ENCODE results near the gene INO80. TPM values are rescaled to one million over a fixed set of nuclear protein-coding genes. Genes with fewer than 3 reads are reported as not detected.

The INO80 gene
- total RNA-seq, 4 donors from 2014 or later: 29.4 to 45.9 (median 41.0) TPM

- H3K4me3 ChIP-seq: no peak overlapping the region
- no peaks in the 10 kb centered on the region for H3K27me3 ChIP-seq
- 97% methylated on average over 3 of the region's 3 CpGs for WGBS
- no peaks in the 10 kb centered on the region for H3K9me3 ChIP-seq
- no peak for DNase-seq (ENCODE audit: low spot score in 2 of 2)
- no peak overlapping the region for H3K27ac ChIP-seq
- peaks cover 93% of the 10 kb centered on the region for H3K36me3 ChIP-seq
- H3K4me1 ChIP-seq: no peaks in the 10 kb centered on the region
- TF ChIP-seq EP300 (IDR thresholded peaks at IDR 0.05) (no peak), POLR2A (IDR thresholded peaks at IDR 0.05) (no peak), POLR2AphosphoS5 (IDR thresholded peaks at IDR 0.05) (no peak)
- TF ChIP-seq, protein P1, sequence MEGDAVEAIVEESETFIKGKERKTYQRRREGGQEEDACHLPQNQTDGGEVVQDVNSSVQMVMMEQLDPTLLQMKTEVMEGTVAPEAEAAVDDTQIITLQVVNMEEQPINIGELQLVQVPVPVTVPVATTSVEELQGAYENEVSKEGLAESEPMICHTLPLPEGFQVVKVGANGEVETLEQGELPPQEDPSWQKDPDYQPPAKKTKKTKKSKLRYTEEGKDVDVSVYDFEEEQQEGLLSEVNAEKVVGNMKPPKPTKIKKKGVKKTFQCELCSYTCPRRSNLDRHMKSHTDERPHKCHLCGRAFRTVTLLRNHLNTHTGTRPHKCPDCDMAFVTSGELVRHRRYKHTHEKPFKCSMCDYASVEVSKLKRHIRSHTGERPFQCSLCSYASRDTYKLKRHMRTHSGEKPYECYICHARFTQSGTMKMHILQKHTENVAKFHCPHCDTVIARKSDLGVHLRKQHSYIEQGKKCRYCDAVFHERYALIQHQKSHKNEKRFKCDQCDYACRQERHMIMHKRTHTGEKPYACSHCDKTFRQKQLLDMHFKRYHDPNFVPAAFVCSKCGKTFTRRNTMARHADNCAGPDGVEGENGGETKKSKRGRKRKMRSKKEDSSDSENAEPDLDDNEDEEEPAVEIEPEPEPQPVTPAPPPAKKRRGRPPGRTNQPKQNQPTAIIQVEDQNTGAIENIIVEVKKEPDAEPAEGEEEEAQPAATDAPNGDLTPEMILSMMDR (IDR thresholded peaks at IDR 0.05): no peak
Observed at GRCh38 chr15:41072013-41072412, 44.1 kb downstream of the INO80 start.

GRCh38 chr15:41066516-41066915 is 49.6 kb downstream of the INO80 start:
- TF ChIP-seq, protein P1 (IDR thresholded peaks at IDR 0.05): no peak
- TF ChIP-seq EP300 (IDR thresholded peaks at IDR 0.05) (no peak), POLR2A (IDR thresholded peaks at IDR 0.05) (no peak), POLR2AphosphoS5 (IDR thresholded peaks at IDR 0.05) (no peak)
- Histone ChIP-seq H3K4me1 (no peaks in the 10 kb centered on the region), H3K36me3 (peaks cover 95% of the 10 kb centered on the region), H3K4me3 (no peak overlapping the region), H3K27ac (no peak overlapping the region), H3K27me3 (no peaks in the 10 kb centered on the region), H3K9me3 (no peaks in the 10 kb centered on the region)
- WGBS: 82% methylated on average over 7 of the region's 7 CpGs
- no peak for DNase-seq (ENCODE audit: low spot score in 2 of 2)

GRCh38 chr15:41061667-41062066 is 54.4 kb downstream of the INO80 start:
- peaks cover 96% of the 10 kb centered on the region for H3K36me3 ChIP-seq
- TF ChIP-seq EP300 (IDR thresholded peaks at IDR 0.05) (no peak), POLR2A (IDR thresholded peaks at IDR 0.05) (no peak), POLR2AphosphoS5 (IDR thresholded peaks at IDR 0.05) (no peak)
- TF ChIP-seq, protein P1 (IDR thresholded peaks at IDR 0.05): no peak
- DNase-seq (ENCODE audit: low spot score in 2 of 2): no peak
- no peaks in the 10 kb centered on the region for H3K9me3 ChIP-seq
- H3K4me1 ChIP-seq: no peaks in the 10 kb centered on the region
- H3K4me3 ChIP-seq: no peak overlapping the region
- no peak overlapping the region for H3K27ac ChIP-seq
- WGBS: 98% methylated on average over 2 of the region's 2 CpGs
- H3K27me3 ChIP-seq: no peaks in the 10 kb centered on the region

GRCh38 chr15:41060505-41060904 is 55.6 kb downstream of the INO80 start:
- Histone ChIP-seq H3K4me3 (no peak overlapping the region), H3K27me3 (no peaks in the 10 kb centered on the region), H3K9me3 (no peaks in the 10 kb centered on the region), H3K27ac (no peak overlapping the region), H3K36me3 (peaks cover 96% of the 10 kb centered on the region), H3K4me1 (no peaks in the 10 kb centered on the region)
- DNase-seq (ENCODE audit: low spot score in 2 of 2): no peak
- WGBS: 87% methylated on average over 3 of the region's 3 CpGs
- TF ChIP-seq POLR2AphosphoS5 (IDR thresholded peaks at IDR 0.05) (no peak), POLR2A (IDR thresholded peaks at IDR 0.05) (no peak), EP300 (IDR thresholded peaks at IDR 0.05) (no peak)
- TF ChIP-seq, protein P1 (IDR thresholded peaks at IDR 0.05): no peak

DNA sequence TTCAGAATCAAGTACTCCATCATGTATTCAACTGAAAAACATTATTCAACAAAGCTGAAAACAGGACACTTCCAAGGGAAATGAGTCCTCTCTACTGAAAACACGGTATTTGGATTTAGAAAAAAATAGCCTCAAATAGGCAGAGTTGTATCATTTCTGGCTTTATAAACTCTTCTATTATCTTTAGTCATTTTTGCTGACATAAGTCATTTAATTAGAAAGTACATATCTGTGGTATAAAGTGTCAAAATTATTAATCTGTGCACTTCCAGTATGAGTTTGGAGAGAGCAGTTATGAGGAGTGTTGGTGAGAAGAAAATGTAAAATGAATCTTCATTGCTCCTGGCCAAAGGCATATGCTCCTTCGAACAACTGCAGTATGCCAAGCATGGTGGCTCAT is 59.3 kb downstream of the INO80 start:
- WGBS: 85% methylated on average over 2 of the region's 2 CpGs
- DNase-seq (ENCODE audit: low spot score in 2 of 2): no peak
- no peak overlapping the region for H3K4me3 ChIP-seq
- no peaks in the 10 kb centered on the region for H3K4me1 ChIP-seq
- no peaks in the 10 kb centered on the region for H3K9me3 ChIP-seq
- H3K27me3 ChIP-seq: no peaks in the 10 kb centered on the region
- H3K36me3 ChIP-seq: peaks cover 95% of the 10 kb centered on the region
- H3K27ac ChIP-seq: no peak overlapping the region
- no peak for TF ChIP-seq POLR2A (IDR thresholded peaks at IDR 0.05)

DNA sequence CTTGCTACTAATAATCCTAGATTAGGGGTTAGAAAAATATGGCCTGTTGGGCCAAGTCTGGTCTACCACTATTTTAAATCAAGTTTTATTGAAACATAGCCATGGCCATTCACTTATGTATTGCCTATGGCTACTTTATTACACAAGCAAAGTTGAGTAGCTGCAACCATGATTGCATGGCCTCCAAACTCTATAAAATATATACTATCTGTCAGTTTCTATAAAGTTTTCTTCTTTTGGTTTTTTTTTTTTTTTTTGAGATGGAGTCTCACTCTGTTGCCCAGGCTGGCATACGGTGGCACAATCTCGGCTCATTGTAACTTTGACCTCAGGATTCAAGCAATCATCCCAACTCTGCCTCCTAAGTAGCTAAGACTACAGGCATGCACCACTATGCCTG is 60.4 kb downstream of the INO80 start:
- no peak overlapping the region for H3K27ac ChIP-seq
- peaks cover 86% of the 10 kb centered on the region for H3K36me3 ChIP-seq
- TF ChIP-seq POLR2AphosphoS5 (IDR thresholded peaks at IDR 0.05) (no peak), EP300 (IDR thresholded peaks at IDR 0.05) (no peak), POLR2A (IDR thresholded peaks at IDR 0.05) (no peak)
- TF ChIP-seq, protein P1 (IDR thresholded peaks at IDR 0.05): no peak
- no peaks in the 10 kb centered on the region for H3K27me3 ChIP-seq
- no peak overlapping the region for H3K4me3 ChIP-seq
- H3K4me1 ChIP-seq: no peaks in the 10 kb centered on the region
- 97% methylated on average over 2 of the region's 2 CpGs for WGBS
- no peak for DNase-seq (ENCODE audit: low spot score in 2 of 2)
- H3K9me3 ChIP-seq: no peaks in the 10 kb centered on the region
